Measurements from ENCODE around the gene TCEAL3.

DNA sequence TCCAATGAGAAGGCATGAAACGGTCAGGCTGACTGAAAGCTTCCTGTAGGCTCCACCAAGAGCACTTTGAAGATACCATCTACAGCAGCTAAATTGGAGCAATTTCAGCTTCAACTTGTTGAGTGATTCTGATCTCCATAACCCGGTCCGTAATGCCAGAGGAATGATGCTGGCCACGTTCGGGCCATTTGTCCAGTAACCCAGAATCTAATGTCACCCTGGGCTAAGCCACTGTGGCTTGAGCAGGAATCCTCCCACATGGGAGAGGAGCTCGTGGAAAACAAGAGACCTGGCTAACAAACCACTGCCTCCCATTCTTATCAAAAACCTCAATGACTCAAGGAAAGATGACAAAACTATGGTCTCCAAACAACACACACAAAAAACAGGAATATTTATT is 36.6 kb upstream of the TCEAL3 start:
- TF ChIP-seq CTCF (IDR thresholded peaks at IDR 0.05; ENCODE audit: poor library complexity, severe bottlenecking) (no peak), SMC3 (conservative IDR thresholded peaks at IDR 0.05; ENCODE audit: poor library complexity) (no peak), TAF1 (IDR thresholded peaks at IDR 0.05; ENCODE audit: low read depth) (no peak), POLR2AphosphoS5 (IDR thresholded peaks at IDR 0.05) (no peak), EZH2 (IDR thresholded peaks at IDR 0.05; ENCODE audit: borderline replicate concordance, insufficient read depth, low read length, poor library complexity, severe bottlenecking) (no peak)
- TF ChIP-seq, protein P1, sequence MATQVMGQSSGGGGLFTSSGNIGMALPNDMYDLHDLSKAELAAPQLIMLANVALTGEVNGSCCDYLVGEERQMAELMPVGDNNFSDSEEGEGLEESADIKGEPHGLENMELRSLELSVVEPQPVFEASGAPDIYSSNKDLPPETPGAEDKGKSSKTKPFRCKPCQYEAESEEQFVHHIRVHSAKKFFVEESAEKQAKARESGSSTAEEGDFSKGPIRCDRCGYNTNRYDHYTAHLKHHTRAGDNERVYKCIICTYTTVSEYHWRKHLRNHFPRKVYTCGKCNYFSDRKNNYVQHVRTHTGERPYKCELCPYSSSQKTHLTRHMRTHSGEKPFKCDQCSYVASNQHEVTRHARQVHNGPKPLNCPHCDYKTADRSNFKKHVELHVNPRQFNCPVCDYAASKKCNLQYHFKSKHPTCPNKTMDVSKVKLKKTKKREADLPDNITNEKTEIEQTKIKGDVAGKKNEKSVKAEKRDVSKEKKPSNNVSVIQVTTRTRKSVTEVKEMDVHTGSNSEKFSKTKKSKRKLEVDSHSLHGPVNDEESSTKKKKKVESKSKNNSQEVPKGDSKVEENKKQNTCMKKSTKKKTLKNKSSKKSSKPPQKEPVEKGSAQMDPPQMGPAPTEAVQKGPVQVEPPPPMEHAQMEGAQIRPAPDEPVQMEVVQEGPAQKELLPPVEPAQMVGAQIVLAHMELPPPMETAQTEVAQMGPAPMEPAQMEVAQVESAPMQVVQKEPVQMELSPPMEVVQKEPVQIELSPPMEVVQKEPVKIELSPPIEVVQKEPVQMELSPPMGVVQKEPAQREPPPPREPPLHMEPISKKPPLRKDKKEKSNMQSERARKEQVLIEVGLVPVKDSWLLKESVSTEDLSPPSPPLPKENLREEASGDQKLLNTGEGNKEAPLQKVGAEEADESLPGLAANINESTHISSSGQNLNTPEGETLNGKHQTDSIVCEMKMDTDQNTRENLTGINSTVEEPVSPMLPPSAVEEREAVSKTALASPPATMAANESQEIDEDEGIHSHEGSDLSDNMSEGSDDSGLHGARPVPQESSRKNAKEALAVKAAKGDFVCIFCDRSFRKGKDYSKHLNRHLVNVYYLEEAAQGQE (IDR thresholded peaks at IDR 0.05; ENCODE audit: borderline replicate concordance): no peak
